HepG2 (cell line): ENCODE data around the gene KCNK17. TPM values are rescaled to one million over a fixed set of nuclear protein-coding genes. Genes with fewer than 3 reads are reported as not detected.

Experiments
- ATAD3A ChIP-seq: sonication (generic); formaldehyde crosslinking; IDR thresholded peaks from 2 replicates; pipeline ENCODE4 v1.4.0; 2020; ENCODE audit warnings: missing genetic modification reagents
- DZIP1 ChIP-seq: sonication (generic); formaldehyde crosslinking; IDR thresholded peaks from 2 replicates; pipeline ENCODE4 v1.5.0; 2020; ENCODE audit warnings: mild to moderate bottlenecking, missing genetic modification reagents
- FOXO1 ChIP-seq: sonication (generic); formaldehyde crosslinking; IDR thresholded peaks from 2 replicates; pipeline ENCODE4 v1.4.0; 2020; ENCODE audit warnings: missing genetic modification reagents
- GFI1 ChIP-seq: sonication (generic); formaldehyde crosslinking; IDR thresholded peaks from 2 replicates; pipeline ENCODE4 v1.5.0; 2020; ENCODE audit warnings: missing genetic modification reagents, mild to moderate bottlenecking, borderline replicate concordance
- HNF4A ChIP-seq: sonication (generic); formaldehyde crosslinking; IDR thresholded peaks from 2 replicates; pipeline ENCODE4 v1.4.0; 2020; ENCODE audit warnings: missing genetic modification reagents
- NFAT5 ChIP-seq: sonication (generic); formaldehyde crosslinking; IDR thresholded peaks from 2 replicates; pipeline ENCODE4 v1.4.0; 2020; ENCODE audit warnings: missing genetic modification reagents
- RBAK ChIP-seq: sonication (generic); formaldehyde crosslinking; IDR thresholded peaks from 2 replicates; pipeline ENCODE4 v1.5.1; 2020; ENCODE audit warnings: mild to moderate bottlenecking, missing genetic modification reagents
- SMARCC2 ChIP-seq: fragments of 450-650 bp; IDR thresholded peaks from 2 replicates; pipeline ENCODE4 v1.6.1; 2017; ENCODE audit warnings: antibody characterized with exemption, mild to moderate bottlenecking
- ZMYM2 ChIP-seq: sonication (generic); formaldehyde crosslinking; IDR thresholded peaks from 2 replicates; pipeline ENCODE4 v1.8.0; 2022; ENCODE audit warnings: mild to moderate bottlenecking, missing genetic modification reagents
- ZNF484 ChIP-seq: sonication (generic); formaldehyde crosslinking; IDR thresholded peaks from 2 replicates; pipeline ENCODE4 v1.5.1; 2020; ENCODE audit warnings: mild to moderate bottlenecking, low read depth, missing genetic modification reagents, borderline replicate concordance
- ZNF879 ChIP-seq: sonication (generic); formaldehyde crosslinking; IDR thresholded peaks from 2 replicates; pipeline ENCODE4 v1.8.1; 2023; ENCODE audit warnings: missing genetic modification reagents
- polyA plus RNA-seq, 8 experiments: library from polyadenylated mRNA; depleted of rRNA in 3 of 8; stranded (reverse) in 7 of 8; unstranded in 1 of 8; fragments of >200 nt; fragmentation: Illumina TruSeq in 4 of 8; extraction: Trizol in 4 of 8; gene quantifications; 2 replicates each; pipeline versions ENCODE4 v1.2.1 to v1.2.3, GENCODE V29; 2011 to 2016; ENCODE audit warnings: low read depth in 4 of 8, missing spikeins in 1 of 8, mixed read lengths in 1 of 8; ENCODE audit not compliant: insufficient read depth in 1 of 8
- total RNA-seq, 5 experiments: library from RNA; depleted of rRNA; stranded (reverse); fragments of >200 nt; fragmentation: Illumina TruSeq; extraction: Trizol; gene quantifications; 2 replicates each; pipeline ENCODE4 v1.2.3, GENCODE V29; 2016; ENCODE audit warnings: low read depth in 1 of 5
- TF ChIP-seq, protein P1 (sequence below): sonication (generic); formaldehyde crosslinking; IDR thresholded peaks from 2 replicates; pipeline ENCODE4 v1.4.0; 2020; ENCODE audit warnings: mild to moderate bottlenecking, missing genetic modification reagents
- TF ChIP-seq, protein P2 (sequence below): sonication (generic); formaldehyde crosslinking; IDR thresholded peaks from 2 replicates; pipeline ENCODE4 v1.4.0; 2020; ENCODE audit warnings: mild to moderate bottlenecking, missing genetic modification reagents
- TF ChIP-seq, protein P3 (sequence below): sonication (generic); formaldehyde crosslinking; IDR thresholded peaks from 2 replicates; pipeline ENCODE4 v1.4.0; 2020; ENCODE audit warnings: missing genetic modification reagents, borderline replicate concordance

Gene KCNK17
- total and polyA plus RNA-seq, 2 of the 13 experiments (the other 11 are each of a cell fraction or from before 2014, with no cell fraction given): not detected

- TF ChIP-seq NFAT5 (0 out of 2 replicates have a peak, but pooled peaks have one; percentile 20), ATAD3A (CRISPR knock-in tag) (no peak), RBAK (CRISPR knock-in tag) (no peak), ZNF484 (CRISPR knock-in tag) (no peak), FOXO1 (CRISPR knock-in tag) (no peak), DZIP1 (CRISPR knock-in tag) (no peak), HNF4A (CRISPR knock-in tag) (0 out of 2 replicates have a peak, but pooled peaks have one; percentile 22), GFI1 (no peak), ZMYM2 (CRISPR knock-in tag) (no peak), ZNF879 (CRISPR knock-in tag) (no peak), SMARCC2 (no peak)
- TF ChIP-seq, protein P1, sequence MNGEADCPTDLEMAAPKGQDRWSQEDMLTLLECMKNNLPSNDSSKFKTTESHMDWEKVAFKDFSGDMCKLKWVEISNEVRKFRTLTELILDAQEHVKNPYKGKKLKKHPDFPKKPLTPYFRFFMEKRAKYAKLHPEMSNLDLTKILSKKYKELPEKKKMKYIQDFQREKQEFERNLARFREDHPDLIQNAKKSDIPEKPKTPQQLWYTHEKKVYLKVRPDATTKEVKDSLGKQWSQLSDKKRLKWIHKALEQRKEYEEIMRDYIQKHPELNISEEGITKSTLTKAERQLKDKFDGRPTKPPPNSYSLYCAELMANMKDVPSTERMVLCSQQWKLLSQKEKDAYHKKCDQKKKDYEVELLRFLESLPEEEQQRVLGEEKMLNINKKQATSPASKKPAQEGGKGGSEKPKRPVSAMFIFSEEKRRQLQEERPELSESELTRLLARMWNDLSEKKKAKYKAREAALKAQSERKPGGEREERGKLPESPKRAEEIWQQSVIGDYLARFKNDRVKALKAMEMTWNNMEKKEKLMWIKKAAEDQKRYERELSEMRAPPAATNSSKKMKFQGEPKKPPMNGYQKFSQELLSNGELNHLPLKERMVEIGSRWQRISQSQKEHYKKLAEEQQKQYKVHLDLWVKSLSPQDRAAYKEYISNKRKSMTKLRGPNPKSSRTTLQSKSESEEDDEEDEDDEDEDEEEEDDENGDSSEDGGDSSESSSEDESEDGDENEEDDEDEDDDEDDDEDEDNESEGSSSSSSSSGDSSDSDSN (CRISPR knock-in tag): no peak
- TF ChIP-seq, protein P2, sequence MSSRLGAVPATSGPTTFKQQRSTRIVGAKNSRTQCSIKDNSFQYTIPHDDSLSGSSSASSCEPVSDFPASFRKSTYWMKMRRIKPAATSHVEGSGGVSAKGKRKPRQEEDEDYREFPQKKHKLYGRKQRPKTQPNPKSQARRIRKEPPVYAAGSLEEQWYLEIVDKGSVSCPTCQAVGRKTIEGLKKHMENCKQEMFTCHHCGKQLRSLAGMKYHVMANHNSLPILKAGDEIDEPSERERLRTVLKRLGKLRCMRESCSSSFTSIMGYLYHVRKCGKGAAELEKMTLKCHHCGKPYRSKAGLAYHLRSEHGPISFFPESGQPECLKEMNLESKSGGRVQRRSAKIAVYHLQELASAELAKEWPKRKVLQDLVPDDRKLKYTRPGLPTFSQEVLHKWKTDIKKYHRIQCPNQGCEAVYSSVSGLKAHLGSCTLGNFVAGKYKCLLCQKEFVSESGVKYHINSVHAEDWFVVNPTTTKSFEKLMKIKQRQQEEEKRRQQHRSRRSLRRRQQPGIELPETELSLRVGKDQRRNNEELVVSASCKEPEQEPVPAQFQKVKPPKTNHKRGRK: no peak
- TF ChIP-seq, protein P3, sequence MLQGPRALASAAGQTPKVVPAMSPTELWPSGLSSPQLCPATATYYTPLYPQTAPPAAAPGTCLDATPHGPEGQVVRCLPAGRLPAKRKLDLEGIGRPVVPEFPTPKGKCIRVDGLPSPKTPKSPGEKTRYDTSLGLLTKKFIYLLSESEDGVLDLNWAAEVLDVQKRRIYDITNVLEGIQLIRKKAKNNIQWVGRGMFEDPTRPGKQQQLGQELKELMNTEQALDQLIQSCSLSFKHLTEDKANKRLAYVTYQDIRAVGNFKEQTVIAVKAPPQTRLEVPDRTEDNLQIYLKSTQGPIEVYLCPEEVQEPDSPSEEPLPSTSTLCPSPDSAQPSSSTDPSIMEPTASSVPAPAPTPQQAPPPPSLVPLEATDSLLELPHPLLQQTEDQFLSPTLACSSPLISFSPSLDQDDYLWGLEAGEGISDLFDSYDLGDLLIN (CRISPR knock-in tag): peak; percentile 33; the same call in 1 of the 2 replicates
These were observed 47.7 kb upstream of the KCNK17 start (continued) for GRCh38 chr6:39361657-39362486.
